Activated B cell treated with CpG ODN at 0.5 μM for 24 hours (primary cell): ENCODE results near the gene TTC12. TPM values are rescaled to one million over a fixed set of nuclear protein-coding genes. Genes with fewer than 3 reads are reported as not detected.

Source experiments
- ATAC-seq: fragments of 200-7000 bp; cut with Tn5 transposase; one replicate; pipeline ENCODE4 v1.10.0; 2021; ENCODE audit warnings: low read depth, mild to moderate bottlenecking, moderate library complexity
- CTCF ChIA-PET: fragments of 350-600 bp; sonication (Branson Sonifier 250); formaldehyde crosslinking; loops from one replicate; lab custom pipeline; 2021; ENCODE audit warnings: antibody characterized with exemption; lab: Charles Lee
- POLR2A ChIA-PET: fragments of 350-600 bp; sonication (Branson Sonifier 250); formaldehyde crosslinking; loops from one replicate; lab custom pipeline; 2021; ENCODE audit warnings: antibody characterized with exemption; lab: Charles Lee
- DNase-seq: peaks from one replicate; pipeline ENCODE4 v3.0.0; 2022
- H3K27ac Mint-ChIP-seq: one replicate; pipeline ENCODE4 v1.8.0; 2020; ENCODE audit warnings: mixed read lengths
- H3K27me3 Mint-ChIP-seq: one replicate; pipeline ENCODE4 v1.8.0; 2021; ENCODE audit warnings: mixed read lengths
- H3K36me3 Mint-ChIP-seq: one replicate; pipeline ENCODE4 v1.8.0; 2021; ENCODE audit warnings: low read depth, mixed read lengths
- H3K4me1 Mint-ChIP-seq: one replicate; pipeline ENCODE4 v1.8.0; 2021; ENCODE audit warnings: mixed read lengths
- H3K4me3 Mint-ChIP-seq: one replicate; pipeline ENCODE4 v1.8.0; 2020; ENCODE audit warnings: mild to moderate bottlenecking, mixed read lengths
- H3K9me3 Mint-ChIP-seq: one replicate; pipeline ENCODE4 v1.8.0; 2020; ENCODE audit warnings: mixed read lengths
- CTCF ChIP-seq: fragments of 200-600 bp; IDR thresholded peaks from one replicate; pipeline ENCODE4 v1.8.0; 2022; ENCODE audit warnings: antibody characterized with exemption, mild to moderate bottlenecking
- intact Hi-C: fragments of 100-400 bp; cut with micrococcal nuclease; formaldehyde crosslinking; loops from one replicate; pipeline ENCODE4 v1.15.1; 2024
- total RNA-seq: library from RNA; stranded (reverse); gene quantifications from 2 replicates; pipeline ENCODE4 v1.2.3, GENCODE V29; 2022

Gene TTC12
- total RNA-seq, 1 donor from 2014 or later = 25.2 TPM

- Mint-ChIP-seq H3K4me3 (peak overlapping the region; percentile 85), H3K27me3 (no peaks in the 10 kb centered on the region), H3K9me3 (no peaks in the 10 kb centered on the region), H3K27ac (peak overlapping the region; percentile 67), H3K36me3 (peaks cover 19% of the 10 kb centered on the region), H3K4me1 (peaks cover 19% of the 10 kb centered on the region)
- ATAC-seq = no peak
- ChIA-PET POLR2A (interaction anchor here (0.6 to 1.4 kb wide), 4 partner anchors 7 to 1088 kb away, joined by 3 to 10 read pairs (median 5); partner anchors contain the start of genes PTS and ZW10), CTCF (interaction anchor here (1.0 to 2.5 kb wide), 3 partner anchors 23 to 1027 kb away, joined by 3 to 12 read pairs (median 5); no protein-coding TSS in a partner anchor)
- TF ChIP-seq CTCF = no peak
- intact Hi-C loops = loop anchor here (10.0 kb wide), 2 partner anchors 1029 to 1389 kb away; no protein-coding TSS in a partner anchor
- no peak for DNase-seq
Measured at GRCh38 chr11:113313601-113314000, 782 bp upstream of the TTC12 start.

GRCh38 chr11:113314065-113314388 is 356 bp upstream of the TTC12 start:
- DNase-seq = no peak
- no peak for ATAC-seq
- Mint-ChIP-seq H3K36me3 (peaks cover 23% of the 10 kb centered on the region), H3K4me1 (peaks cover 19% of the 10 kb centered on the region), H3K4me3 (peak overlapping the region; percentile 85), H3K27me3 (no peaks in the 10 kb centered on the region), H3K9me3 (no peaks in the 10 kb centered on the region), H3K27ac (peak overlapping the region; percentile 67)
- TF ChIP-seq CTCF = no peak
- intact Hi-C loops = loop anchor here (1.0 to 10.0 kb wide), 9 partner anchors 63 to 1711 kb away; partner anchors contain the start of genes C11orf71, CFAP68, FDXACB1 and PTS
- POLR2A ChIA-PET = interaction anchor here (0.6 to 1.4 kb wide), 5 partner anchors 8 to 1290 kb away, joined by 3 to 10 read pairs (median 5); partner anchors contain the start of genes PTS and ZW10
- CTCF ChIA-PET = interaction anchor here (1.1 to 2.5 kb wide), 3 partner anchors 10 to 1026 kb away, joined by 3 to 12 read pairs (median 5); no protein-coding TSS in a partner anchor

GRCh38 chr11:113315811-113316210 is 1.4 kb downstream of the TTC12 start:
- Mint-ChIP-seq H3K4me3 (peak overlapping the region; percentile 85), H3K9me3 (no peaks in the 10 kb centered on the region), H3K36me3 (peaks cover 38% of the 10 kb centered on the region), H3K27ac (peak overlapping the region; percentile 83), H3K4me1 (peaks cover 19% of the 10 kb centered on the region), H3K27me3 (no peaks in the 10 kb centered on the region)
- intact Hi-C loops = loop anchor here (2.0 to 10.0 kb wide), 5 partner anchors 61 to 1713 kb away; partner anchors contain the start of genes CFAP68, FDXACB1 and SIK2
- TF ChIP-seq CTCF = no peak
- ChIA-PET CTCF (no interaction called here), POLR2A (no interaction called here)
- ATAC-seq (no peak), DNase-seq (no peak)

- ATAC-seq (no peak), DNase-seq (no peak)
- Mint-ChIP-seq H3K4me3 (no peak overlapping the region), H3K4me1 (peaks cover 19% of the 10 kb centered on the region), H3K27me3 (no peaks in the 10 kb centered on the region), H3K9me3 (no peaks in the 10 kb centered on the region), H3K36me3 (peaks cover 40% of the 10 kb centered on the region), H3K27ac (no peak overlapping the region)
- CTCF ChIA-PET = interaction anchor here (1.5 kb wide), 1 partner anchor 944 kb away, joined by 4 read pairs; no protein-coding TSS in a partner anchor
- intact Hi-C loops = loop anchor here (10.0 kb wide), 2 partner anchors 1031 to 1391 kb away; no protein-coding TSS in a partner anchor
- no peak for TF ChIP-seq CTCF
- POLR2A ChIA-PET = no interaction called here
Measured at GRCh38 chr11:113316256-113316655, 1.9 kb downstream of the TTC12 start.

GRCh38 chr11:113317339-113317738 is 3.0 kb downstream of the TTC12 start:
- ChIA-PET POLR2A (no interaction called here), CTCF (interaction anchor here (1.5 kb wide), 1 partner anchor 943 kb away, joined by 4 read pairs; no protein-coding TSS in a partner anchor)
- no peaks in the 10 kb centered on the region for H3K9me3 Mint-ChIP-seq
- intact Hi-C loops = loop anchor here (10.0 kb wide), 2 partner anchors 1033 to 1393 kb away; no protein-coding TSS in a partner anchor
- H3K27me3 Mint-ChIP-seq = no peaks in the 10 kb centered on the region
- ATAC-seq = no peak
- H3K36me3 Mint-ChIP-seq = peaks cover 41% of the 10 kb centered on the region
- H3K4me1 Mint-ChIP-seq = peaks cover 19% of the 10 kb centered on the region
- no peak for DNase-seq
- no peak for TF ChIP-seq CTCF
- H3K27ac Mint-ChIP-seq = no peak overlapping the region
- no peak overlapping the region for H3K4me3 Mint-ChIP-seq
